NCI-H1105 (cell line): ENCODE measurements around the gene MAP1S.

Experiments used
- DNase-seq: peaks from one replicate; lab custom pipeline; 2025; lab: John Stamatoyannopoulos, UW

Gene MAP1S

DNA sequence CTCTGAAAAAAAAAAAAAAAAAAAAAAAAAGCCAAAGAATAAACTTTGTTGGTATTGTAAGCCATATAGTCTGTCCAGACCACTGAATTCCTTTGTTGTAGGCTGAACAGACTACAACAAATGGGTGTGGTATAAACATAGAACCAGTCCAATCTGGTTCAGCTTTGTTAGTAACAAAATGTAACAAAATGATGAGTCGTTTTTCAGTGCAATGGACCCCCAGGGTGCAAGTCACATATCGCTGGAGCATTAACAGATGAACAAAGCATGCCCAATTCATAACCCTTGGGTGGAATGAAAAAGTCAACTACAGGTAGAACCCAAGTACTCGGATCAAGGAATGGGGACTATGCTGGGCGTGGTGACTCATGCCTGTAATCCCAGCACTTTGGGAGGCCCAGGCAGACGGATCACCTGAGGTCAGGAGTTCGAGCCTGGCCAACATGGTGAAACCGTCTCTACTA lies 18.4 kb downstream of the MAP1S start:
- DNase-seq: no peak

DNA sequence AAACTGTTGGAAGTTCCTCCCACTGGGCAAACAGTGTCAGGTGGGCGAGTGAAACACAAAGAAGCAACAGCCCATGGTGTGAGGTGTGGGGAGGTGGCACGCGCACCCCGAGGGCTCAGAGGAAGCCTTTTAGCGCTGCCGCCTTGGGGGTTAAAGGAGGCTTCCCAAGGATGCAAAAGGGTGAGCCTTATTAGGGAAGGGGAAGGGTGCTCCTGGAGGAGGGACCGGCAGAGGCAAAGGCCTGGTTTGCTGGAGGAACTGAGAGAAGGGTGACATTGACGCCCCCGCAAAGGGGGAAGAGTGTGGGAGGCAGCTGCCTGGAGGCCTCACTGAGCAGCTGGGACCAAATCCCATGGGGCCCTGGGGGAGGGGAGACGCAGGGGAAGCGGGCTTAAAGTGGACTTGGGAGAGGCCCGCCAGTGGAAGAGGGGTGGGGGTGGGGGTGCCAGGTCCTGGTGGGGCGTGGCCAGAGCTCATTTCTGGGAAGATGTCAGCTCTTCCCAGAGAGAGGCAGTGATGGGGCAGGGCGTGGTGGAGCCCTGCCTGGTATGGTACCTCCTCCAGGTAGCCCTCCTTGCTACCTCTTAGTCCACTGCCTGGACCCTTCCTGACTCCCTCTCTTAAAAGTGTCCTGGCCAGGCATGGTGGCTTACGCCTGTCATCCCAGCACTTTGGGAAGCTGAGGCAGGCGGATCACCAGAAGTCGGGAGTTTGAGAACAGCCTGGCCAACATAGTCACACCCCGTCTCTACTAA lies 20.0 kb downstream of the MAP1S start:
- no peak for DNase-seq

DNA sequence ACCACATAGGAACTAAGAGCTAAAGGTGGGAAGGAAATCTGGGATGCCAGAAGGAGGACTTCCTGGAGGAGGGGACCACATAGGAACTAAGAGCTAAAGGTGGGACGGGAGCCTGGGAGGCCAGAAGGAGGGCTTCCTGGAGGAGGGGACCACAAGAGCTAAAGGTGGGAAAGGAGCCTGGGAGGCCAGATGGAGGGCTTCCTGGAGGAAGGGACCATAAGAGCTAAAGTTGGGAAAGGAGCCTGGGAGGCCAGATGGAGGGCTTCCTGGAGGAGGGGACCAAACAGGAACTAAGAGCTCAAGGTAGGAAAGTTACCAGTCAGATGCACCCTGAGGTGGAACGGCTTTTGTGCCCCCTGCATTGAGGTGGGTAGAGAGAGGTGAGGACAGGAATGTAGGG lies 22.2 kb downstream of the MAP1S start:
- DNase-seq: no peak

DNA sequence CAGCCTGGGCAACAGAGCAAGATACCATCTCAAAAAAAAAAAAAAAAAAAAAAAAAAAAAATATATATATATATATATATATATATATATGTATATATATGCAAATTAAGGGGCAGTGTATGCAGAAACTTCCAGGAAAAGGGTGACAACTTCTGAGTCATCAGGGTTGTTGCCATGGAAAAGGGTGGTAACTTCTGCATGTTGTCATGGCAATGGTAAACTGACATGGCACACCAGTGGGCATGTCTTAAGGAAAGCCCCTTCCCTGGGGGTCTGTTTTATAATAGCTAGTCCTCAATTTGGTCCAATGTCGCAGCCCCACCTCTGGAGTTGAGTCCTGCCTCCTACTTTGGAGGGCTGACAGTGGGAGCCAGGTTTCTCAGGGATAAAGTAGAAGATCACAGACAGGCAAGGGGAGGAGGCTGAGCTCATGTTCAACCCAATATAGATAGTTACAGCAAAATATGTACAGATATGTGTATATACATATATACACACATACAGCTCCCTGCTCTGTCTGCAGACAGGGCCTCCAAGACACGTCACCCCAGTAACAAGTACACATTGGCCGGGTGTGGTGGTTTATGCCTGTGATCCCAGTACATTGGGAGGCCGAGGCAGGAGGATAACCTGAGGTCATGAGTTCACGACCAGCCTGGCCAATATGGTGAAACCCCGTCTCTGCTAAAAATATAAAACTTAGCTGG lies 24.7 kb downstream of the MAP1S start:
- DNase-seq: no peak

DNA sequence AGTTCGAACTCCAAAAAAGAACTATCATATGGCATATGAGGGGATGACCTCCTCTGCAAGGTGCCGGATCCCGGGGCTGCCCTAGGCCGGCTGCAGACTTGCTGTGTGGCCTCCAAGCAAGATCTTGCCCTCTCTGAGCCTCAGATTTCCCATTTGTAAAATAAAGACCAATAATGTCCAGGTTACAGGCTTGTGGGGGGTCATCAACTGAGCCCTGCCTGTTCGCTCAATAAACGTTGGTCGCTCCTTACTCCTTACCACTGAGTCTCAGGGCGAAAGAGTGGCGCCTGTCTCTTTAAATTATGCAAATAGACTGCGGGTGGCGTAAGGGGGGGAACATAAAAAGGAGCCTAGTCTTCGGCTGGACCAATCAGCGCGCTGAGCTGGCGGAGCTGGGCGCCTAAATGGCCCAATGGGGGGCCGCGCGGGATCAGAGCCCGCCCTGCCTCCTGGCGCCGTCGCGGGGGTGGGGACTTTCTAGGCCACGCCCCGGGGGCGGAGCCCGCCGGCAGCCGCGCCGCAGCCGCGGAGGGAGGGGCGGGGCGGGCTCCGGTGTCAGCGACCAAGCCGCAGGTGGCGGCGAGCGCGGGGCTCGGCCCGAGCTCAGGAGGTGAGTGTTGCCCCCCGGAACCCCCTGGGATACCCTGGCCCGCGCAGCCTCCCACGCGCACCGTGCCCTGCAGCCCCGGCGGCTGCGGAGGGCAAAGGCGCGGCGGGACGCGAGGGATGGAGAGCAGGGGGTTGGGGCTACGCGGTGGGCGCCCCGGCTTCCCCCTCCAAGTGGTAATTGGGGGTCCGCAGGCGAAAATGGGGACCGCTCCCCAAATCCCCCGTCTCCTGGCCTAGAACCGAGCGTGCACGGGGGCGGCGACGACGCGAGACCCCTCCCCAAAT lies 28.2 kb downstream of the MAP1S start:
- peak; percentile 92 for DNase-seq

DNA sequence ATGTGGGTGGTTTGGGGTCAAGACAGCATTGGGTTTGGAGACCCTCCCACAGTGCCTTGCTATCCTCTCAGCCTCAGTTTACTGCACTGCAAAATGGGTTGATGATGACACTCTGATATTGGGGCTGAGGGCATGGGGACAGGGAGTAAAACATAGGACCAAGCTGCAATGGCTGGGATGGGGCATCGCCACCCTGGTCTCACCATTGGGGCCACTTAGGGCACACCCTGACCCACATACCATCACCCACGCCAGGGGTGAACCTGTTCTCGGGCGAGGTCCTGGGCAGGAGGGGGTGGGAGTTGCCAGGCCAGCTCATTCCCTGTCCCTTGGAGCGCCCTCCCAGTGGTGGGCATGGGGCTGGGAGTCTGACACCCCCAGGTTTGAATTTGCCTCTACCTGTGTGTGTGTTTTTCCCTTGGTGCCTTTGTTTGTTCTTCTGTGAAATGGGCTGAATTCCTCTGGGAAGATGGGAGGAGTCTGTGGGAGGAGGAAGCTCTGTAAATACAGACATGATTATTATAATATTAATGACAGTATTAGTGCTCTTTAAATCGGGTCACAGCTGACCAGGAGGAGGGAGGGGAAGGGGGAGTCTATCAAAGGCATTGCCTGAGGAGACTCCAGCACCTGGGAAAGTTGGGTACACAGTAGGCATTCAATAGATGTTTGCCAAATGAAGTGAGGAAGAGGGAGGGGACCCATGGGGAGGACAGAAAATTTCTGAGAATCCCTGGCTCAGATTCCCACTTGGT lies 29.8 kb downstream of the MAP1S start:
- no peak for DNase-seq

DNA sequence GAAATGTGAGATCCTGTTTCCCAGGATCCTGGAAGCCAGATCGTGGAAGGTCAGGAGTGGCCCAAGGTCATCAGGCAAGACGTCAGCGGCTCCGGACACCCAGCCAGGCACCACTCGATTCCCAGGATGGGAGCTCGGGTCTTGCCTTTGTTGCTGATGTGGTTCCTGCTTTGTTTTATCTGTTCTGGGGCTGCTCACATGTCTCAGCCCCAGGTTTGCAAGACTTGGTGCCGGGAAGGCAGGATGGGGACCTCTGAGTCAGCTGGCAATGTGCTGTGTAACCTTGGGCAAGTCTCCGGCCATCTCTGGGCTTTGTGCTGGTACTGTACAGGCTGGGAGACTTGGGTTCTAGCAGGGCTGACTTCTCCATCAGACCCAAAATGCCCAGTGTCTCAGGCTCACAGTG lies 30.6 kb downstream of the MAP1S start:
- no peak for DNase-seq

DNA sequence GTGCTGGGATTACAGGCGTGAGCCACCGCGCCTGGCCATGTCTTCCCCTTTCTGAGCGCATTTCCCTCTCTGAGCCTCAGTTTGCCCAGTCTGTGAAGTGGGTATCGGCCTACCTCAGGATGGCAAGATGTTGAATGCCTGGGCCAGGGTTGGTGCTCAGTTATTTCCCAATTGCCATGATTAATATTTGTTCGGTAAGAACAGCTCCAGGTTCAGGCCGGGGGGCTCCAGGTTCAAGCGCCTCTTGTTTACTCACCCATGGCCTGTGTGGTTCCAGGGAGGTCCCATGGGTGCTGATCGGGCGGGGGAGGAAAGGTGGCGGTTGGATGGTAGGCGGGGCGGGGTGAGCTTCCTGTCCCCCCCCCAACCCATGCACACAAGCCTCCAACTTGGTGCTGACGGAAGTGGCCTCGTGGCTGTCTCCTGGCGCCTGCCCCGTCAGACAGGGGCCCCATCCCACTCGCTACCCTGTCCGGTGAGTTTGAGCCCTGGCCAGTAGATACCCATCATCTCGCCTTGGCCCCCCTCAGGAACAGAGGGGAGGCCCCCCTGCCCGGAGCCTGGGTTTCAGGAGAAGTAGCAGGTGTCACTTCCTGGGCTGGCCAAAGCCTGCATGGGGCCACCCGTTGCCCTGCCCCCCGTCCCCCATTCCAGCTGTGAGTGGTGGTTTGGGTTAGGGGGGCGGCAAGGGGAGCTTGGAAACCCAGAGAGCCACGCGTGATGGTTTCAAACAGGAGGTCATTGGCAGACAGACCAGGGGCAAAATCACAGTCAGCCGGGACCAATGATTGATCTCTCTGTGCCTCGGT lies 32.0 kb downstream of the MAP1S start, which contains the start of gene FCHO1:
TSS of gene FCHO1 (plus strand) at position 375 of the 809 bp plus-strand sequence. CDS start 3,688 bp downstream, outside the sequence.
- no peak for DNase-seq

DNA sequence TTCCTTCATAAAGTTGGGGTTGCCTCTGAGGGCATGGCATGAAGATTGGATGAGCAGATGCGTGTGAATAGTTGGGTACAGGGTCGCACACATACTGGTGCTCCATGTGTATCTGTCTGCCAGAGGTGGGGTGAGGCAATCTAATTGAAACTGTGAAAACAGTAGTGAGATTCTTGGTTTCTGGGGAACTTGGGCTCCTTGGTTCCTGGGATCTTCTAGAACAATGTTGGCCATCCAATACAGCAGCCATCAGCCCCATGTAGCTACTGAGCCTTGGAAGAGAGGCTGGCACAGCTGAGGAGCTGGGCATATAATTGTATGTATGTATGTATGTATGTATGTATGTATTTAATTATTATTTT lies 32.6 kb downstream of the MAP1S start:
- no peak for DNase-seq

DNA sequence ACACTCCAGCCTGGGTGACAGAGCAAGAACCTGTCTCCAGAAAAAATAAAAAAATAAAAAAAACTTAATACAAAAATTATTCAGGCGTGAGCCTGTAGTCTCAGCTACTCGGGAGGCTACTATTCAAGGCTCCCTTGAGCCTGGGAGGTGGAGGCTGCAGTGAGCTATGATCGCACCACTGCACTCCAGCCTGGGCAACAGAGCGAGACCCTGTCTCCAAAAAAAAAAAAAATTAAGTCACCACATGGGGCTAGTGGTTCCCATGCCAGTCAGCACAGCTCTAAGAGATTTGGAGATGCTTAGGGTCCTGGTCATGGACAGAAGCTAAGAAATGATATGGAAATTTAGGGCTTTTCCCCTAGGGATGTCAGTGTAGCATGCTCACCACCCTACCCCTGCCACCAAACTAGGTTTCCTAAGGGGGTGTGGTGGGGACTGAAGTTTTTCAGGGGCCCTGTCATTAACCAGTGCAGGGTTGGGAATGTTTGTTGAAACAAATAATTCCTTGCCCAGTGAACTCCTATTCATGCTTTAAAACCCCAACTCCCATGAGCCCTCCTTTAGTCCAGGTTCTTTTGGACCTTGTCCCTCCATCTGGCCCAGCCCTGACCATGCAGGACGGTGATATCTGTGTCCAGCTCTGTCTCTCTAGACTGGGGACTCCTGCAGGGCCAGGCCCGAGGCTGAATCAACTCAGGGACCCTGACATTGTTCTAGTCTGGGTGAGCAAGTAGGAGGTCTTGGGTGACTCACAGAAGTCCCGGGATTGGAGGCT lies 33.8 kb downstream of the MAP1S start:
- DNase-seq: no peak

DNA sequence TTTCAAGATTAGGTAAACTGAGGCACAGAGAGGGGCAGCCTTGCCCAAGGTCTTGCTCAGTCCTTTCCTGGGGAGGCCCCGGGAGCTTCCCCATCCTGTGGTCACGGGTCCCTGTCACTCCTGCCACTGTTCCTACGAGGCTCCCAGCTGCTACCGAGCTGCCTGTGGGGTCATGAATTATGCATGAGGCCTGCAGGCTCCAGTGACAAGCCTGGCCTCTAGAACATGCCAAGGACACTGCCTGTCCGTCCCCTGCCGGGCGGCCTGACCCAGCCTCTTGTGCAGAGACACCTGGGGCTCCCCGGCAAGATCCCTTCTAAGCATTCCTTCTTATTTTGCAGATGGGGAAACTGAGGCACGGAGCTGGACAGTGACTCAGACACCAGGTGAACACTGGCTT lies 34.7 kb downstream of the MAP1S start:
- DNase-seq: no peak

DNA sequence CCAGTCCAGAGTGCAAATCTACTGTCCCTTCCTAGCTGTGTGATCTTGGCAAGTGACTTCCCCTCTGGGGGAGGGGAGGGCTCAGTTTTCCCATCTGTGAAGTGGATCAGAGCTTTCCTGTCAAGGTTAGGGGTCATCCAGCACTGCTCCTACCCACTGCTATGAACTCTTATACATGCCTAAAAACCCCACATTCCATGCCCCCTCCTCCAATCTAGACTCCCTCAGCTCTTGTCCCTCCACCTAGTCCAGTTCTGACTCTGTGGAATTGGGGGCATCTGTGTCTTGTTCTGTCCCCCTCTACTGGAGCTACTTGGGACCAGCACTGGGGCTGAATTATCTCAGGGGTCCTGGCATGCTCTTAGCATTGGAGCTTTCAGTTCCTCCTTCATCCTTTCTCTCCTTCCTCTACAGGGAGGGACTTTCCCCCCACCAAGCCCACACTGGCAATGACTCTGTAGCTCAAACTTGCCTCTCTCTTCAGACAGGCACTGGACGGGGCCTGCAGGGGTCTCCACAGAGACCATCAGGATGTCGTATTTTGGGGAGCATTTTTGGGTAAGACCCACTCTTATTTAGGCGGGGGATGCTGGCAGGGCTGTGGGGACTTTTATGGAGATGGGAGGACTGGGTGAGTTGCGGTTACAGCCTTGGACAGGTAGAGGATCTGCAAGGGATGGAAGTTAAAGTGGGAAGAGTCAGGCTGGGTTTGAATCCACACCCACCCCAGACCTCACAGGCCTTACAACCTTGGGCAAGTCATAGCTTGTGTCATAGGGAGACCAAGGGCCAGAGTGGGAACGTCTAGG lies 35.6 kb downstream of the MAP1S start:
- no peak for DNase-seq

DNA sequence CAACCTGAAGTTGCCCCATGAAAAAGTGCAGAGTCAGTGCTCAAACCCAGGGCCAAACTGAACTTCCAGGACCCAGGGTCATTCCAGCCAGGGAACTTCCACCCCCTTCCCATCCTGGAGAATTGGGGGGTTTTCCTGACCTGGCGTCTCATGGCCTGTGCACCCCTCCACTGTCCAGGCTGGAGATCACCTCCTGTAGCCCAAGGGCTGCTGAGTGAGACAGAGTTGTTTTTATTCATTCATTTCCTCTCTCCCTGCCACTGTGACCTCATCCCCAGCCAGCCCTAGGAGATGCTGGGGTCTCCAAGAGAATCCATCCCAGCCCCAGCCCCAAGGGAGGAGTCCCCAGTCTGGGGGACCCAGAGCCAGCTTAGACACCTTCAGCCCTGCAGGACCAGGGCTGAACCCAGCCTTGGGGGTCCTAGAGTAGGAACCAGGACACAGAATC lies 36.2 kb downstream of the MAP1S start:
- DNase-seq: no peak

DNA sequence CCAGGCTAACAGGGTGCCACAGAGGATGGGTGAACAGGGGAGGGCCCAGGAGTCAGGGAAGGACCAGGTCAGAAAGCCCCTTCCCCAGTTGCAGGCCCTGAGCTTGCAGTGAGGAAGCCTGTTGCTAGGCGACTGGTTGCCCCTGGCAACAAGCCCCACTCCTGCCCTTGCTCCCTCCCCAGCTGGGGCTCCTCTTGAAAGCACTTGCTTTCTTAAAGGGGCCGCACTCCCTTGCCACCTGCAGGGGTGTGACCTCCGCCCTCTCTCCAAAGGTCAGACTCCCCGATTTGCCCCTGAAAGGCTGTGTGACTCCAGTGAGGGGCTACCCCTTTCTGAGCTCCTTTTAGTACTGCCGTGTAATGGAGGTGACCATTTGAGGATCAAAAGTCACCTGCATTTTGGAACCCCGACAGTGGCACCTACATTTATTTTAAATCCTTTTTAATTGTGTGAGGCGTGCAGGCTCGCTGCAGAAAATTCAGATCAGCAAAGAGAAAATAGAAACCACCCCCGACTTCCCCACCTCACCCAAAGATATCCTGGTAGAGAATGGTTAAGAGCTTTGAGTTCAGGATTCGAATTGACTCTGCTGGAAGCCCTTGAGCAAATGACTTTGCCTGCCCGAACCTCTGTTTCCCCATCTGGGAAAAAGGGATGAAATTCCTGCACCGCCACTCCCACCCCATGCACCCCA lies 36.8 kb downstream of the MAP1S start:
- DNase-seq: peak; percentile 87

DNA sequence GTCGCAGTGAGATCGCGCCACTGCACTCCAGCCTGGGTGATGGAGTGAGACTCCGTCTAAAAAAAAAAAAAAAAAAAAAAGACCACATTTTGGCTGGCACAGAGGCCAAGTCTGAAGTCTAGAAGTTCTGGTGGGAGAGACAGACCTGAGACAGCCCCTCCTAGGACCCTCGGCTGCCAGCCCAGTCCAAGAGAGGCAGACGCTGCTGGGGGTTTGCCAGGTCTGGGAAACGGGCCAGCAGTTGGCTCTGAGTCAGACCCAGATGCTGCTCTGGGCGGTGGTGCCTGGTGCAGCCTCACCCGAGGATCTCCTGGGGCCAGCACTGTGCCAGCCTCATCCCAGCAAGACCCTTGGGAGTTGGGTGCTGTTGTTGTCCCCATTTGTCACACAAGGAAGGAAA lies 37.8 kb downstream of the MAP1S start:
- peak; percentile 79 for DNase-seq

DNA sequence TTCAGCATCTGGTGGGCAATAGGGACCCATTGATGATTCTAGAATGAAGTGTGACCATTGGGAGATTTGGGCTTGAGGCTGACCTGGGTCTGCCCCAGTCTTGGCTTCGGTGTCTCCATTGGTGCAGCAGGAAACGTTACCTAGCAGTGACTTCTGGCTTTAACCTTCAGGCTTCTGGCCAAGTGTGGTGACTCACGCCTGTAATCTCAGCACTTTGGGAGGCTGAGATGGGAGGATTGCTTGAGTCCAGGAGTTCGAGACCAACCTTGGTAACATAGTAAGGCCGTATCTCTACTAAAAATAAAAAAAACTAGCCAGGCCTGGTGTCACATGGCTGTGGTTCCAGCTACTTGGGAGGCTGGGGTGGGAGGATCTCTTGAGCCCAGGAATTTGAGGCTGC lies 39.2 kb downstream of the MAP1S start:
- no peak for DNase-seq

DNA sequence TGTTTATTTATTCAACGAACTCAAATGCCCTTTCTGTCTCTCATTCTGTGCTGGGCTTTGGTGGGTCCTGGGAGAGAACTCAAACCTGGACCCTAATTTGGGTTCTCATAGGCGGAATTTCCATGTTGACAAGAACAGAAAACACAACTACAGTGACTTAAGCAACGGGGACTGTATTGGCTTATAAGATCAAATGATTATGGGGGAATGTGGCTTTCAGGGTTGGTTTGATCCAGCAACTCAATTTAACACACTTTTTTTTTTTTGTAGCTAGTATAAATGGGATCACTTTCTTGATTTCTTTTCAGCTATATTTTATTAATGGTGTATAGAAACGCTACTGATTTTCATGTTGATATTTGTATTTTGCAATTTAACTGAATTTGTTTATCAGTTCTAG lies 41.9 kb downstream of the MAP1S start:
- DNase-seq: no peak

DNA sequence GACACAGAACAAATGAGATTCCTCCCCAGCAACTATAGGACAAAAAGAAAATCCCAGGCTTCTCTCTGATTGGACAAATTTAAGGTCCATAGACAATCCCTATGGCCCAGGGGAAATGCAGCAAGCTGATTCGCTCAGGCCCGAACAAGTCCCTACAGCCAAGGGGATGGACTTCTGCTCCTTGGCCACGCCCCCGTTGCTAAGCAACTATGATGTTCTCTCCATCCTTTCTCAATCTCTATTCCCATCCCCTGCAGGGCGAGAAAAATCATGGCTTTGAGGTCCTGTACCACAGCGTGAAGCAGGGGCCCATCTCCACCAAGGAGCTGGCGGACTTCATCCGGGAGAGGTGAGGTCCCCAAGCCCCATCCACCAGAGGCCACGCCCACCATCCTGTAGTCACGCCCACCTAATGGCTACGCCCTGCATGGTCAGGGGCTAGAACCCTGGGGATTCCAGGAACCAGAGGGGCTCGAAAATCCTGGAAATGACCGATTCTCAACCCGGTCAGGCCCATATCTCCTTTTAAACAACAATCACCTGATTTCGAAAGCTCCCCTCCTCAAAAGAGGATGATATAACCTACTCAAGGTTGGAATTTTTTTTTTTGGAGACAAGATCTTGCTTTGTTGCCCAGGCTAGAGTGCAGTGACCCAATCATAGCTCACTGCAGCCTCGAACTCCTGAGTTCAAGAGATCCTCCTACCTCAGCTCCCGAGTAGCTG lies 43.4 kb downstream of the MAP1S start:
- no peak for DNase-seq
